HCEC 1CT (cell line): Measurements from ENCODE around the gene UGT1A8.

Experiments used
- DNase-seq: peaks from one replicate; pipeline ENCODE4 v3.0.0-alpha.2; 2017

The UGT1A8 gene

DNA sequence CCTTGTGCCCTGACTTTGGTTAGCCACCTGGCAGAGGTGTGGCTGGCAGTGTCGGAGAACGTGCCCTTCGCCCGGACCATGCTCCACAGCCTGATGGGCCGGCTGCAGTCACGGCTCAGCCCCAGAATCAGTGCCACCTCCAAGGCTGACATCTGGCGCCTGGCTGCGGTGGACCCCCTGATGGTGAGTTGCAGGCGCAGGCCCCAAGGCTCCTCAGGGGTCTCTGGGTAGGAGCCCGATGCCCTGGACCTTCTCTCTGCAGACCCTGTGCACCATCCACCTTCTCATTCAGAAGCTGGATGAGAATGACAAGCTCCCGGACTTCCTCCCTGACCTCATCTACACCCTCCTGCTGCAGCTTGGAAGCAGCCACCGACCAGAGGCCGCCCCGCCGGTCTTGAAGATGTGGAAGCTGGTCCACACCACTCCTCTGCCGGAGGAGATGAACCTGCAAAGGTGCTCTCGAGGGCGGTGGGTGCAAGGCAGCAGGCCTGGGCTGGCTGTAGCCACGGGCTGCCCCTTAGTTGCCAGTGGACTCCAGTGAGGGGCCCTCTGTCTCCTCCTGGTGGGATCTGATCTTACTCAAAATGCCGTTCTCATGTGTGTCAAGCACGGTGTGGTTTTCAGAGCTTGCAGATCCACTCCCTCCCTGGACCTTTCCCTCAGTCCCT, 204.8 kb downstream of the UGT1A8 start:
- DNase-seq, result no peak
